Mammary microvascular endothelial cell (primary cell): Measurements from ENCODE around the gene TXLNB. TPM values are rescaled to one million over a fixed set of nuclear protein-coding genes. Genes with fewer than 3 reads are reported as not detected.

ENCODE experiments used
- total RNA-seq: library from RNA; depleted of rRNA; stranded (reverse); fragments of >200 nt; gene quantifications from 2 replicates; pipeline ENCODE4 v1.2.3, GENCODE V29; 2015

TXLNB gene
- total RNA-seq = 0.53 and 0.64 TPM in 2 replicates

DNA sequence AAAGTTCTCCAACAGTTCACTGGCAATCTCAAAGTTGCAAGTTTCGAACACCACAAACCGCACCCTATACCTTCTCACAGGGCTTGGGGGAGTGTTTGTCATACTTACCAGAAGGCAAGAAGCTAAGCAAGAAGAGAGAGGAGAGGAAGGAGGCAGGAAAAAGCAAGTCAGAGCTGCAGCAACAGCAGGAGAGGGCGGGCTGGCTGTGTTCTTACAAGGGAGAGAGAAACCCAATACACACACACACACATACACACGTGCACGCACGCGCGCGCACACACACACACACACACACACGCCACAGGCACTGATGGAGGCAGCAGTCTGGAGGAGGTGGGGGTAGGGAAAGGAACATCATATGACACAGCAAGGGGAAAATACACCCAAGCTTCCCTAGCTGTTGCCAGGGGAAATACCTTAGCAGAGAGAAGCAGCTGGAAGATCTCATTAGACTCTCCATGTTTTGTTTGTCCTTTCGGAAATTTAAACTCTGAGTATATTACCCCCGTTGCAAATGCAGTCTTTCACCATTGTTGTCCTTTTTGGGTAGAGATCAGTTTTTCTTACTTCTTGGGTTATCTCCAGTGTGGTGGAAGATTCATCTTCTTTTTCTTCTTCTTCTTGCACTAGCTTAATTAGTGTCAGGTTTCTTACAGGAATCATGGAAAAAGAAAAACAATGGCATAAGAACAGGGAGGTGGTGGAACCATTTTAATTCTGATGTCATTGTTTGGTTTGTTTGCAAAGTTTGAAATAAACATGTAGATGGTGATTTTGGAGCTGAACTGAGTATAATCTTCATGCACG, at the start of gene TXLNB:
Gene TXLNB (minus strand): TSS at position 186 of the 807 bp plus-strand sequence. CDS start 3,099 bp downstream, outside the sequence.

Other genes with a start within 250 kb of the TXLNB start
- 14.8 and 17.2 TPM in 2 replicates for gene HECA, start 156.9 kb downstream of the TXLNB start, total RNA-seq
- gene CITED2, start 82.7 kb upstream of the TXLNB start, total RNA-seq = 108 and 142 TPM in 2 replicates